ENCODE results near the gene AIP.
A peak's percentile ranks its signal among the peaks of the same experiment; 100 is the strongest.

Gene AIP

DNA sequence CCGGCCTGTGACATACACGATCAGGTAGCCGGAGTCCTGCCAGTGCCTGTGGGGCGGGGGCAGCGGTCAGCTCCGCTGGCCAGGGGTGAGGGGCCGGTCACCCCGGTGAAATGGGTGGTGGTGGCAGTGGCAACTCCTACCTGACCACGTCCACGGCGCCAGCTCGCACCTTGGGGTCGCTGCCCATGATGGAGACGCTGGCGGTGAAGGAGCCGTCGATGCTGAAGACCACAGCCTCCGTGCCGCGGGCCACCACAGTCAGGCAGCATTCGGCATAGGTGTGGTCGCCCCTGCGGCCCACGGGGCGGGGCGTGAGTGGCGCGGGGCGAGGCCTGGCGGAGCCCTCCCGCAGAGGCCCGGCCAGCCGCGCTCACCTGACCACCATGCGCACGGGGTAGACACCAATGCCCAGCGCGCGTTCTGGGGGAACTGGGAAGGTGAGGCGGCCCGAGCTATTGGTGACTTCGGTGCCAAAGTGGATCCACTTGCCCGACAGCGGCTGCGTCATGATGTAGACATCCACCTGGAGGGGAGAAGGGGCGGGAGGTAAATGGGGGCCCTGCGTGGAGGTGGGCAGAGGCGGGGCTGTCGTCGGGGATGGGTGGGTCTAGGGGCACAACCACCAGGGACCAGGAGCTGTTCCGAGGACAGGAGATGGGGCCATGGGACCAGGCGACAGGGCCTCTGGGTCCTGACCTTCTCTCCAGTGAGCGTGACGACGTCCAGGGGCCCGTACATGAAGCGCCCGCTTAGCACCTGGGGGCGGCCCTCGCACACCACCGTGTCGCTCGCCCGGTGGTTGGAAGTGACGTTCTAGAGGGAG, 10.9 kb downstream of the AIP start:
- DNase-seq (ENCODE audit: low read depth in 2 of 2), result no peak

DNA sequence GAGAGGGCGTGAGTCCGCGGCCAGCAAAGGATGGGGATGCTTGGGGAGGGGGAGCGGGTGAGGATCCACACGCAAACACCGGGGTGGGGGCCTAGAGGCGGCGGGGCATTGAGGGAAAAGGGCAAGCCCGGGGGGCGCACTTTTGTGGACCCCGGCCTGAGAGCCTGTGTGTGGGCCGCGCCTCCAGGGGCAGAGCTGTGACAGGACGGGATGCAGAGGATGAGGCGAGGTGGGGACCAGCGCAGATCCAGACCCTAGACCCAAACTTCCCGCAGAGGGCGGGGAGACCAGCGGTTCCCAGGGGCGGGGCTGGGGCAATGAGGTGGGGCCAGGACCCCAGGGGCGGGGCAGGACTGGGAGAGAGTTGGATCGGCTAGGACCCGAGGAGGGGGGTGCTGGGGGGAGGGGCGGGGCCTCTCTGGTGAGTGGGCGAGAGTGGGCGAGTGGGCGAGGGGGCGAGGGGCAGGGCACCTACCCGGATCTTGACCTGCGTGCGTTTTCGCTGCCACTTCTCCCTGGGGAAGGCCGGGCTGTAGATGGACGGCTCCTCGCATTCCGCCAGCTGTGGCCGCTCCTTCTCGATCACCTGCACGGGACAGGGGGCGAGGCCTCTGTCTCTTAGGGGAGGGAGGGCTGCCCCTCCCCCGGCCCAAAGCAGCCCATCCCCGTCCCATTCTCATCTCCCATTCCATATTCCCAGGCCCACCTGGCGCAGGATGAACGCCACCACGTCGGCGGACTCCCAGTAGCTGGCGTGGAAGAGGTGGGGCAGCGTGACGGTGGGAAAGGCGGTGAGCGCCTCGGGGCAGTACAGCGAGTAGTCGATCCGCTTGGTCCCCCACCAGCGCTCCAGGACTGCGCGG, 11.8 kb downstream of the AIP start:
- no peak for DNase-seq (ENCODE audit: low read depth in 2 of 2)

- DNase-seq (ENCODE audit: low read depth in 2 of 2), result no peak
Observed at GRCh38 chr11:67495234-67496005, 12.6 kb downstream of the AIP start.

- no peak for DNase-seq (ENCODE audit: low read depth in 2 of 2)
Observed at GRCh38 chr11:67496113-67496512, 13.3 kb downstream of the AIP start.

DNA sequence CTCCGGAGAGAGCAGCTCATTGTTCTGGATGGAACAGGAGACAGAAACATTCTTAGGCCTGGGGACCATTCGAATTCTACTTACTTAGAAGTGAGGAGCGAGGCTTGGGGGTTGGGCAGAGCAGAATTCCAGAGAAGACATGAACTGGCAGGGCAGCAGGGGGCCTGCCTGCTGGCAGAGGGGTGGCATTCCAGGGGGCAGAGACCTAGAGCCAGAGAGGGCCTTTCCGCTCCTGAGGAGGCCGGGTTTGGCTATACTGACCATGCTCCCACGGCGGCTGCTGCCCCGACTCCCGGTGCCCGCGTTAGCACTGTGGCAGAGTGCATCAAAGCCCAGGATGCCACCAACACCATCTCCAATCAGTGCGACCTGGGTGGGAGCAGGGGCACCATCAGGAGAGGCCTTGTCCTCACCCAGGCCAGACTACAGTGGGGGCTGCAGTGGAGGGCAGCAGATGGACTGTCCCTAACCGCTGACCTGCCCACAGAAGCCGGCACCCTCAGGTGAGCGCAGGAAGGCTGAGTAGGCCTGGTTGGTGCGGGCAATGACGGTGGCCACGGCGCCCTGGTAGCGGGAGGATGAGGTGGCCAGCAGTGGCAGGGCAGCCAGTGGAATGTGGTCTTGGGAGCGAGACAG, 14.9 kb downstream of the AIP start:
- no peak for DNase-seq (ENCODE audit: low read depth in 2 of 2)

- DNase-seq (ENCODE audit: low read depth in 2 of 2), result no peak
Observed at GRCh38 chr11:67498544-67498972, 15.7 kb downstream of the AIP start.

DNA sequence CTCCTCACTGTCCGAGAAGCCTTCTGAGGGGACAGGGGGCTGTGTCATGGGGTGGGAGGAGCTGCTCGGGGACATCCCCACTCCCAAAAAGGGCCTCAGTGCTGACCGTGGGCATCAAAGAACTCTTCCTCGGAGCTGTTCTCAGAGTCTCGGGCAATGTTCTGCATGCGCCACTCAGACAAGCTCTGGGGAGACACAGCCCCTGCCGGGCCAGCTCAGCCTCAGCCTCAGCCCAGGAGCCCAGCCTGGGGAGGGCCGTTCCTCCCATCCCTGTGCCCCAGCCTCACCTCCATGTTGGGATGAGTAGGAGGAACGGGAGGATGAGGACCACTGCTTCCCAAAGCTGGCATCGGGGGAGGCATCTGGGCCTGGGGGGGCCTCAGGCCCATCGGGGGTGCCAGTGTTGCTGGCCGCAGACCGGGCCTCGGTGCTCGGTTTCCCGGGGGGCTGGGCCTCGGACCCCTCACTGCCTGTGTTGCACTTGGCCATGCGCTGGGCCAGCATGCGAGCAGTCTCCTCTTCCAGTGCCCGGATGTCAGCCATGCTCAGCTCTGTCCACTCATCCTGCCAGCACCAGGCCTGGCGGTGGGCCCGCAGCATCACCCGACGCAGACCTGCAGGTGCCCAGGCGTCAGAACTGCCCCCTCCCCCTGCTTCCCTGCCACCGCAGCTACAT, 17.1 kb downstream of the AIP start:
- no peak for DNase-seq (ENCODE audit: low read depth in 2 of 2)

DNA sequence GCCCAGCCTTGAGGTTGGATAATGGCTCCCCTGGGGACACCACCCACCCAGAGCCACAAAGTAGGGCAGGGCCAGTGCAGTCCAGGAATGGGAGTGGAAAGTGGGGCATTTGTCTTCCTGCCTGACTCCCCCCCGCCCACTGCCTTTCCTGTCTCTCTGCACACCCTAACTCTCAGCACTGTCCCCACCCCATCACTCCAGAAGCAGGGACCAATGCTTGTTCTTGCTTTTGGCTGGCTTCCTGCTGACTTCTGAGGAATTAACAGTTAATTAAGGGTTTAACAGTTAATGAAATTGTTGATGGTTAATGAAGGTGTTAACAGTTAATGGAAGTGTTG, 17.6 kb downstream of the AIP start:
- DNase-seq (ENCODE audit: low read depth in 2 of 2), result no peak

GRCh38 chr11:67500831-67501715, 18.2 kb downstream of the AIP start:
- DNase-seq (ENCODE audit: low read depth in 2 of 2), result no peak

GRCh38 chr11:67501854-67502253, 19.0 kb downstream of the AIP start:
- no peak for DNase-seq (ENCODE audit: low read depth in 2 of 2)

- no peak for DNase-seq (ENCODE audit: low read depth in 2 of 2)
Observed at GRCh38 chr11:67502328-67502979, 19.6 kb downstream of the AIP start.

- no peak for DNase-seq (ENCODE audit: low read depth in 2 of 2)
Observed at GRCh38 chr11:67503119-67504004, 20.5 kb downstream of the AIP start.

- peak in 1 of 2 donors; percentile 48 for DNase-seq (ENCODE audit: low read depth in 2 of 2)
Observed at GRCh38 chr11:67504005-67504949, 21.5 kb downstream of the AIP start.

GRCh38 chr11:67504950-67505581, 22.2 kb downstream of the AIP start, which contains the start of gene PITPNM1:
PITPNM1 (minus strand) TSS chr11:67505363; CDS start chr11:67504180, 1,183 bp downstream.
- DNase-seq (ENCODE audit: low read depth in 2 of 2), result peak; percentile 74 to 76

DNA sequence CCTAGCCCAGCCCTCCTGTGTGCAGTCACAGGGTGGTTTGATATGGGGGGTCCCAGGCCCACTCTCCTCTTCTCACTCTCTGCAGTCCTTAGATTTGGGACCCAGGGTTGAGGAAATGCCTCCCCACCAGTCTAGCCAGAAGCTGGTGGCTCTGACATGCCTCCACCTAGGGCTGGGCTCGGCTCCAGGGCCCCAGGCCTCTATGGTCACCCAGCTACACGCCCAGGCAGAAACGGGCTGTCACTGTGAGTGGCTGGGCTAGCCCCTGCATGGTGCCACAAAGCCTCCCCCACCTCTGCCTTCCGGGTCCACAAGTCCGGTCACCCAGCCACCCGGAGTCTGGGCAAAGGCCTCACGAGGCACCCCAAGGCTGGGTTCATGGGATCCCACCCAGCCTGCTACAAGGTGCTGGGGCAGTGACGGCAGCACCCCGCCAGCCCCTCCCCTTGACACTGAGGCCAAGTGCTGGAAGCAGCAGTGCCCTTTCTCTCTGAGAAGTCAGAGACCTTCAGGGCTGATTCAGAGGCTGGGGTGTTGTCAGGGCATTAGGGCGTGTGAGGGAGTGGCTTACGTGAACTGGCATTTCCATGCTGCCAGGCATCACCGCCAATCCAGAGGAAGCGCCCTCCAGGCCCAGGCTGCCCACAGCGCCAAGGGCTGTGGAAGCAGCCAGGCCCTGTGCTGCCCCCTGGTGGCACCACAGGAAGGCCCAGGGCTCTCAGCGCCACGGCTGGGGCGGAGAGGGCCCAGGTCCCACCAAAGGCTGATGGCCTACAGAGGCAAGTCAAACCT, 23.0 kb downstream of the AIP start:
- DNase-seq (ENCODE audit: low read depth in 2 of 2), result peak; percentile 89 to 91
